HCT116 (cell line): ENCODE measurements around the gene NAA80. TPM values are rescaled to one million over a fixed set of nuclear protein-coding genes. Genes with fewer than 3 reads are reported as not detected.

Experiments
- ATAC-seq: fragments of 200-7000 bp; cut with Tn5 transposase; 2 replicates; pipeline ENCODE4 v1.9.1; 2020; ENCODE audit warnings: mild to moderate bottlenecking, moderate library complexity
- BruUV-seq: library from RNA; stranded (reverse); fragments of 400-500 nt; replicated peaks from 2 replicates; lab custom pipeline; 2021; lab: Mats Ljungman, UMichigan
- CTCF ChIA-PET: fragments of 300-600 bp; sonication (Branson Sonifier 250); formaldehyde crosslinking; loops from one replicate; lab custom pipeline; 2021; ENCODE audit warnings: antibody characterized with exemption; lab: Charles Lee
- POLR2A ChIA-PET: fragments of 300-600, 350-600 bp; sonication (Branson Sonifier 250); formaldehyde crosslinking; loops from one replicate; lab custom pipeline; 2021; ENCODE audit warnings: antibody characterized with exemption; lab: Charles Lee
- RAD21 ChIA-PET, 2 experiments: fragments of 300-600 bp; sonication (Branson Sonifier 250); formaldehyde crosslinking; loops; one replicate each; lab custom pipeline; 2023; ENCODE audit warnings: low total read pairs in 2 of 2; ENCODE audit not compliant: uncharacterized antibody in 2 of 2, unreplicated experiment in 2 of 2, low non-redundant PET in 1 of 2; lab: Charles Lee
- DNase-seq: peaks from one replicate; pipeline ENCODE4 v3.0.0-alpha.2; 2010; ENCODE audit warnings: low read depth, low spot score
- H2AFZ ChIP-seq: fragments of 200-600 bp; shearing (Covaris generic), sonication (generic); 2 replicates; pipeline ENCODE4 v1.6.1; 2017; ENCODE audit warnings: low read depth, mixed run types, mixed read lengths, antibody characterized with exemption, low read length; ENCODE audit not compliant: poor library complexity, severe bottlenecking
- H3K27ac ChIP-seq: 2 replicates; pipeline ENCODE4 v1.5.1; 2012; ENCODE audit warnings: low read depth, low read length
- H3K27me3 ChIP-seq: fragments of 200-600 bp; sonication (generic); 2 replicates; pipeline ENCODE4 v1.6.1; 2016; ENCODE audit warnings: mixed run types, low read length, mixed read lengths; ENCODE audit not compliant: insufficient read depth
- H3K36me3 ChIP-seq, 2 experiments: fragments of 200-500 bp in 1 of 2; fragments of 200-600 bp in 1 of 2; sonication (Bioruptor generic) in 1 of 2; sonication (generic) in 1 of 2; 2 replicates each; pipeline versions ENCODE4 v1.5.1 to v1.6.1; 2014 to 2016; ENCODE audit warnings: low read length in 2 of 2, inconsistent platforms in 1 of 2, mixed read lengths in 1 of 2, mixed run types in 1 of 2; ENCODE audit not compliant: insufficient read depth in 2 of 2, control insufficient read depth in 1 of 2
- H3K4me1 ChIP-seq, 2 experiments: fragments of 200-600 bp in 1 of 2; sonication (generic) in 1 of 2; 2 replicates each; pipeline versions ENCODE4 v1.5.1 to v1.6.1; 2012 to 2017; ENCODE audit warnings: low read length in 2 of 2, inconsistent platforms in 1 of 2, mild to moderate bottlenecking in 1 of 2, mixed read lengths in 1 of 2, mixed run types in 1 of 2, moderate library complexity in 1 of 2; ENCODE audit not compliant: insufficient read depth in 2 of 2, control insufficient read depth in 1 of 2
- H3K4me2 ChIP-seq: fragments of 200-600 bp; sonication (generic); 2 replicates; pipeline ENCODE4 v1.6.1; 2017; ENCODE audit warnings: mixed run types, low read length, mixed read lengths
- H3K4me3 ChIP-seq, 2 experiments: fragments of 200-600 bp in 1 of 2; sonication (generic) in 1 of 2; replicated peaks in 1 of 2; 2 replicates each; pipeline ENCODE4 v1.5.1; 2011 to 2016; ENCODE audit warnings: low read length in 2 of 2, control low read depth in 1 of 2, low read depth in 1 of 2, mild to moderate bottlenecking in 1 of 2, mixed read lengths in 1 of 2, mixed run types in 1 of 2
- H3K79me2 ChIP-seq: fragments of 200-600 bp; sonication (generic); 2 replicates; pipeline ENCODE4 v1.6.1; 2017; ENCODE audit warnings: mild to moderate bottlenecking, mixed run types, low read length, moderate library complexity, mixed read lengths; ENCODE audit not compliant: insufficient read depth
- H3K9ac ChIP-seq: fragments of 200-600 bp; sonication (generic); 2 replicates; pipeline ENCODE4 v1.6.1; 2016; ENCODE audit warnings: low read length, mixed read lengths
- H3K9me2 ChIP-seq: fragments of 200-600 bp; sonication (generic), shearing (Covaris generic); 2 replicates; pipeline ENCODE4 v1.6.1; 2017; ENCODE audit warnings: mixed run types, mild to moderate bottlenecking, moderate library complexity; ENCODE audit not compliant: insufficient read depth
- H3K9me3 ChIP-seq, 2 experiments: fragments of 200-500 bp in 1 of 2; fragments of 200-600 bp in 1 of 2; sonication (Bioruptor generic) in 1 of 2; sonication (generic) in 1 of 2; 2 replicates each; pipeline ENCODE4 v1.6.1; 2014 to 2017; ENCODE audit warnings: low read length in 2 of 2, mixed read lengths in 2 of 2, inconsistent platforms in 1 of 2, low read depth in 1 of 2, mild to moderate bottlenecking in 1 of 2, mixed run types in 1 of 2, moderate library complexity in 1 of 2; ENCODE audit not compliant: control insufficient read depth in 1 of 2, insufficient read depth in 1 of 2
- H4K20me1 ChIP-seq: fragments of 200-600 bp; sonication (generic), shearing (Covaris generic); 2 replicates; pipeline ENCODE4 v1.6.1; 2017; ENCODE audit warnings: mixed run types, mild to moderate bottlenecking, moderate library complexity; ENCODE audit not compliant: insufficient read depth
- CEBPB ChIP-seq: IDR thresholded peaks from 2 replicates; pipeline ENCODE4 v1.6.1; 2012; ENCODE audit warnings: low read depth
- ELF1 ChIP-seq: IDR thresholded peaks from 2 replicates; pipeline ENCODE4 v1.6.1; 2012; ENCODE audit warnings: low read depth, borderline replicate concordance
- EZH2 ChIP-seq: fragments of 200-600 bp; sonication (generic); IDR thresholded peaks from 2 replicates; pipeline ENCODE4 v1.6.1; 2017; ENCODE audit warnings: antibody characterized with exemption, mixed run types
- EZH2phosphoT487 ChIP-seq: fragments of 200-600 bp; IDR thresholded peaks from 2 replicates; pipeline ENCODE4 v1.6.1; 2018; ENCODE audit warnings: antibody characterized with exemption, borderline replicate concordance
- FOSL1 ChIP-seq: IDR thresholded peaks from 2 replicates; pipeline ENCODE4 v1.6.1; 2012; ENCODE audit warnings: low read depth
- JUND ChIP-seq: IDR thresholded peaks from 2 replicates; pipeline ENCODE4 v1.6.1; 2012
- POLR2A ChIP-seq: IDR thresholded peaks from 2 replicates; pipeline ENCODE4 v1.7.0; 2011; ENCODE audit warnings: borderline replicate concordance; ENCODE audit not compliant: insufficient read depth, insufficient read length; ENCODE audit errors: extremely low read depth
- POLR2AphosphoS5 ChIP-seq: IDR thresholded peaks from 2 replicates; pipeline ENCODE4 v1.6.1; 2011; ENCODE audit warnings: mild to moderate bottlenecking, low read depth, low read length, moderate library complexity
- TCF7L2 ChIP-seq: IDR thresholded peaks from 2 replicates; pipeline ENCODE4 v1.7.0; 2011; ENCODE audit warnings: borderline replicate concordance, inconsistent platforms; ENCODE audit not compliant: insufficient read depth, insufficient read length; ENCODE audit errors: extremely low read depth
- YY1 ChIP-seq: IDR thresholded peaks from 2 replicates; pipeline ENCODE4 v1.6.1; 2011; ENCODE audit warnings: low read length, low read depth, moderate library complexity, mild to moderate bottlenecking; ENCODE audit not compliant: insufficient replicate concordance; ENCODE audit errors: extremely low read depth
- intact Hi-C: fragments of 100-400 bp; cut with micrococcal nuclease; formaldehyde crosslinking; loops from 2 replicates; pipeline ENCODE4 v1.10.0; 2022
- total RNA-seq: library from RNA; stranded (reverse); gene quantifications from one replicate; pipeline ENCODE4 v1.2.1, GENCODE V29; 2021; ENCODE audit not compliant: unreplicated experiment
- TF ChIP-seq, protein P1 (sequence below): IDR thresholded peaks from 2 replicates; pipeline ENCODE4 v1.6.1; 2012
- TF ChIP-seq, protein P2 (sequence below): IDR thresholded peaks from 2 replicates; pipeline ENCODE4 v1.6.1; 2012
- TF ChIP-seq, protein P3 (sequence below): IDR thresholded peaks from 2 replicates; pipeline ENCODE4 v1.6.1; 2012; ENCODE audit warnings: low read depth

The NAA80 gene
- total RNA-seq, 1 experiment from 2014 or later: 21.3 TPM

DNA sequence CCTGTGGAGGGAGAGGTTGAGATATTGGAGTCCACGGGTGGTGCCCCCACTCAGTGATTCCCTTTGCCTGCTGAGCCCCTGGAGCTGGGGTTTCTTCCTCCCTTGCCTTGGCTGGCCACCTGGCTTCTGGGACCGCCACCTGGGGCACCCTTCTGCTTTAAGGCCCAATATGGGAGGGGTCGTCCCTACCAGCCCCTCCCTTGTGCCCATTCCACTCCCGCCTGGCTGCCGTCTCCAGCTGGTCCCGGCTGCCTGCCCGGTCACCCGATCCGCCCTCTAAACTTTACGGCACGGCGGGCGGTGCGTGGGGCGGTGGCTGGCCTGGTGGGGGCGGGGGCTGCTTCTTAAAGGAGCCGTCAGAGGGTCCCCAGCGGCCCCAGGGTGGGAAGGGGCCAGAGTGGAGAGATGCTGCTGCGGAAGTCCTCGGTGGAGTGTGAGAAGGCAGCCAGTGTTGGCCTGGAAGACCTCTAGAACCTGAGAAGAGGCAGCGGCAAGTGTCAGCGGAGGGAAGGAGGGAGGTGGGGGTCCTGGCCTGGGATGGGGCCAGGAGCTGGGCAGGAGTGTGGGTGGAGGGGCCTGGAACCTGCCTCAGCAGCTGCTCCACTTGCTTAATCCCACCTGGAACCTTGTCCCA, 31.8 kb downstream of the NAA80 start:
- TF ChIP-seq TCF7L2 (peak; percentile 20), POLR2AphosphoS5 (peak; percentile 77), FOSL1 (no peak)
- H4K20me1 ChIP-seq: no peaks in the 10 kb centered on the region
- DNase-seq (no peak), ATAC-seq (no peak)
- peaks cover 81 to 95% of the 10 kb centered on the region in 2 experiments for H3K4me1 ChIP-seq
- peak overlapping the region; percentile 56 to 60 for H3K4me3 ChIP-seq
- POLR2A ChIA-PET: interaction anchor here (1.1 to 1.4 kb wide), 2 partner anchors 21 to 32 kb away, joined by 3 to 5 read pairs; partner anchors contain the start of gene GNAI2
- H3K4me2 ChIP-seq: peak overlapping the region; percentile 80
- H3K27me3 ChIP-seq: no peaks in the 10 kb centered on the region
- intact Hi-C loops: no loop called here
- CTCF ChIA-PET: interaction anchor here (1.0 to 1.6 kb wide), 4 partner anchors 21 to 73 kb away, joined by 3 to 6 read pairs (median 5); partner anchors contain the start of gene GNAI2
- no peak overlapping the region for H2AFZ ChIP-seq
- peak overlapping the region; percentile 62 for H3K9ac ChIP-seq
- H3K9me2 ChIP-seq: no peaks in the 10 kb centered on the region
- H3K79me2 ChIP-seq: no peaks in the 10 kb centered on the region
- RAD21 ChIA-PET: no interaction called here
- no TSS peak for BruUV-seq
- H3K9me3 ChIP-seq: no peaks in the 10 kb centered on the region
- H3K27ac ChIP-seq: peak overlapping the region; percentile 88; the same call in 1 of the 2 replicates
- no peaks in the 10 kb centered on the region for H3K36me3 ChIP-seq

DNA sequence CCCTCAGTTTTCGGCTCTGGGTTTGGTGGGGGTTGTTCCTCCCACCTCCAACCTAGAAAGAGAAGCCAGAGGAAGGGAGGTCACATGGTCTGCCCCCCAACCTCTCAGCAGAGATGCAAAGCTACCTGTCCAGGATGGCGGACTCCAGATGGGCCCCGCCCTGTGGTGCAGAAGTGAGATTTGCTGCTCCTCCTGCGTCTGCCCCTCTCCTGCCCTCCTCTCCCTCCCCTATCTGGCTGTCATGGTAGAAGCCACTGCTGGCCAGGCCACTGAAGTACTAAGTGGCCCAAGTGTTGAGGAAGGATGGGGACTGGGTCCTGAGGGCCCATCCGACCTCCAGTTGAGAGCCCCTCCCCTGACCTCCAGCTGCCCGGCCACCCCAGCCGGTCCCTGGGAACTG, 32.4 kb downstream of the NAA80 start:
- Histone ChIP-seq H3K9me2 (no peaks in the 10 kb centered on the region), H3K9ac (peak overlapping the region; percentile 62), H3K27ac (peak overlapping the region; percentile 88; the same call in 1 of the 2 replicates), H3K4me2 (peak overlapping the region; percentile 80), H3K27me3 (no peaks in the 10 kb centered on the region), H3K4me3 (peak overlapping the region; percentile 56 to 60), H3K79me2 (no peaks in the 10 kb centered on the region), H4K20me1 (no peaks in the 10 kb centered on the region), H3K9me3 (no peaks in the 10 kb centered on the region), H3K4me1 (peaks cover 81 to 96% of the 10 kb centered on the region in 2 experiments), H2AFZ (no peak overlapping the region), H3K36me3 (no peaks in the 10 kb centered on the region)
- DNase-seq: no peak
- POLR2A ChIA-PET: interaction anchor here (1.4 kb wide), 1 partner anchor 20 kb away, joined by 3 read pairs; no protein-coding TSS in a partner anchor
- RAD21 ChIA-PET: no interaction called here
- CTCF ChIA-PET: interaction anchor here (1.0 to 1.6 kb wide), 4 partner anchors 20 to 72 kb away, joined by 3 to 6 read pairs (median 5); partner anchors contain the start of gene GNAI2
- intact Hi-C loops: no loop called here
- no peak for ATAC-seq
- TSS peak; percentile 81 for BruUV-seq
- no peak for TF ChIP-seq ELF1
- TF ChIP-seq, protein P1, sequence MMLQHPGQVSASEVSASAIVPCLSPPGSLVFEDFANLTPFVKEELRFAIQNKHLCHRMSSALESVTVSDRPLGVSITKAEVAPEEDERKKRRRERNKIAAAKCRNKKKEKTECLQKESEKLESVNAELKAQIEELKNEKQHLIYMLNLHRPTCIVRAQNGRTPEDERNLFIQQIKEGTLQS: no peak
- TF ChIP-seq JUND: no peak
- TF ChIP-seq POLR2A: no peak
- no peak for TF ChIP-seq CEBPB
- TF ChIP-seq, protein P2, sequence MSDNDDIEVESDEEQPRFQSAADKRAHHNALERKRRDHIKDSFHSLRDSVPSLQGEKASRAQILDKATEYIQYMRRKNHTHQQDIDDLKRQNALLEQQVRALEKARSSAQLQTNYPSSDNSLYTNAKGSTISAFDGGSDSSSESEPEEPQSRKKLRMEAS: no peak
- no peak for TF ChIP-seq TCF7L2
- TF ChIP-seq, protein P3, sequence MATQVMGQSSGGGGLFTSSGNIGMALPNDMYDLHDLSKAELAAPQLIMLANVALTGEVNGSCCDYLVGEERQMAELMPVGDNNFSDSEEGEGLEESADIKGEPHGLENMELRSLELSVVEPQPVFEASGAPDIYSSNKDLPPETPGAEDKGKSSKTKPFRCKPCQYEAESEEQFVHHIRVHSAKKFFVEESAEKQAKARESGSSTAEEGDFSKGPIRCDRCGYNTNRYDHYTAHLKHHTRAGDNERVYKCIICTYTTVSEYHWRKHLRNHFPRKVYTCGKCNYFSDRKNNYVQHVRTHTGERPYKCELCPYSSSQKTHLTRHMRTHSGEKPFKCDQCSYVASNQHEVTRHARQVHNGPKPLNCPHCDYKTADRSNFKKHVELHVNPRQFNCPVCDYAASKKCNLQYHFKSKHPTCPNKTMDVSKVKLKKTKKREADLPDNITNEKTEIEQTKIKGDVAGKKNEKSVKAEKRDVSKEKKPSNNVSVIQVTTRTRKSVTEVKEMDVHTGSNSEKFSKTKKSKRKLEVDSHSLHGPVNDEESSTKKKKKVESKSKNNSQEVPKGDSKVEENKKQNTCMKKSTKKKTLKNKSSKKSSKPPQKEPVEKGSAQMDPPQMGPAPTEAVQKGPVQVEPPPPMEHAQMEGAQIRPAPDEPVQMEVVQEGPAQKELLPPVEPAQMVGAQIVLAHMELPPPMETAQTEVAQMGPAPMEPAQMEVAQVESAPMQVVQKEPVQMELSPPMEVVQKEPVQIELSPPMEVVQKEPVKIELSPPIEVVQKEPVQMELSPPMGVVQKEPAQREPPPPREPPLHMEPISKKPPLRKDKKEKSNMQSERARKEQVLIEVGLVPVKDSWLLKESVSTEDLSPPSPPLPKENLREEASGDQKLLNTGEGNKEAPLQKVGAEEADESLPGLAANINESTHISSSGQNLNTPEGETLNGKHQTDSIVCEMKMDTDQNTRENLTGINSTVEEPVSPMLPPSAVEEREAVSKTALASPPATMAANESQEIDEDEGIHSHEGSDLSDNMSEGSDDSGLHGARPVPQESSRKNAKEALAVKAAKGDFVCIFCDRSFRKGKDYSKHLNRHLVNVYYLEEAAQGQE: no peak
- no peak for TF ChIP-seq YY1
- no peak for TF ChIP-seq EZH2
- TF ChIP-seq EZH2phosphoT487: no peak
